Neural progenitor cell (in vitro differentiated cells): ENCODE data around the gene EREG. TPM values are rescaled to one million over a fixed set of nuclear protein-coding genes. Genes with fewer than 3 reads are reported as not detected.
"Not testable (repeated sequence)": the region's sequence is repeated elsewhere in the genome, so short reads cannot be mapped to it uniquely, and the experiment has no call there.

Experiments used
- DNase-seq: peaks from one replicate; pipeline ENCODE4 v3.0.0-alpha.2; 2016; ENCODE audit warnings: low spot score
- H2AFZ ChIP-seq: fragments of 200-600 bp; sonication (generic); replicated peaks from 2 replicates; pipeline ENCODE4 v1.6.1; 2016; ENCODE audit warnings: antibody characterized with exemption
- H3F3A ChIP-seq: fragments of 200-600 bp; sonication (generic); 2 replicates; pipeline ENCODE4 v1.6.1; 2016; ENCODE audit warnings: antibody characterized with exemption, low read depth
- H3K27ac ChIP-seq: fragments of 200-600 bp; sonication (generic); 2 replicates; pipeline ENCODE4 v1.5.1; 2016; ENCODE audit warnings: mild to moderate bottlenecking
- H3K27me3 ChIP-seq: fragments of 200-600 bp; sonication (generic); 2 replicates; pipeline ENCODE4 v1.6.1; 2016; ENCODE audit warnings: mild to moderate bottlenecking, moderate library complexity
- H3K36me3 ChIP-seq: fragments of 200-600 bp; sonication (generic); 2 replicates; pipeline ENCODE4 v1.5.1; 2016
- H3K4me1 ChIP-seq: fragments of 200-600 bp; sonication (generic); 2 replicates; pipeline ENCODE4 v1.6.1; 2016; ENCODE audit warnings: mixed run types
- H3K4me2 ChIP-seq: fragments of 200-600 bp; sonication (generic); 2 replicates; pipeline ENCODE4 v1.6.1; 2016
- H3K4me3 ChIP-seq: fragments of 200-600 bp; sonication (generic); 2 replicates; pipeline ENCODE4 v1.5.1; 2016
- H3K79me2 ChIP-seq: fragments of 200-600 bp; sonication (generic); 2 replicates; pipeline ENCODE4 v1.6.1; 2016; ENCODE audit warnings: low read depth
- H3K9ac ChIP-seq: fragments of 200-600 bp; sonication (generic); 2 replicates; pipeline ENCODE4 v1.6.1; 2016
- H3K9me3 ChIP-seq: fragments of 200-600 bp; sonication (generic); 2 replicates; pipeline ENCODE4 v1.5.1; 2016; ENCODE audit warnings: low read depth
- H4K20me1 ChIP-seq: fragments of 200-600 bp; sonication (generic); 2 replicates; pipeline ENCODE4 v1.6.1; 2016; ENCODE audit warnings: low read depth
- H3K27ac Mint-ChIP-seq: 3 replicates; pipeline ENCODE4 v1.8.0; 2021; ENCODE audit warnings: mixed read lengths
- H3K27me3 Mint-ChIP-seq: 2 replicates; pipeline ENCODE4 v1.8.0; 2022; ENCODE audit warnings: low read depth, mild to moderate bottlenecking, inconsistent platforms, moderate library complexity, mixed read lengths; ENCODE audit not compliant: insufficient read depth
- H3K36me3 Mint-ChIP-seq: 3 replicates; pipeline ENCODE4 v1.8.0; 2021; ENCODE audit warnings: mixed read lengths
- H3K4me1 Mint-ChIP-seq: 3 replicates; pipeline ENCODE4 v1.8.0; 2021; ENCODE audit warnings: mixed read lengths
- H3K4me3 Mint-ChIP-seq: 3 replicates; pipeline ENCODE4 v1.8.0; 2021; ENCODE audit warnings: mild to moderate bottlenecking, moderate library complexity, mixed read lengths
- H3K9me3 Mint-ChIP-seq: 3 replicates; pipeline ENCODE4 v1.8.0; 2020; ENCODE audit warnings: mixed read lengths
- EZH2 ChIP-seq: fragments of 200-600 bp; sonication (generic); IDR thresholded peaks from 2 replicates; pipeline ENCODE4 v1.6.1; 2017; ENCODE audit warnings: antibody characterized with exemption, mild to moderate bottlenecking, moderate library complexity
- EZH2phosphoT487 ChIP-seq: fragments of 200-600 bp; sonication (generic); IDR thresholded peaks from 2 replicates; pipeline ENCODE4 v1.6.1; 2017; ENCODE audit warnings: antibody characterized with exemption
- total RNA-seq: library from RNA; depleted of rRNA; stranded (reverse); fragments of >200 nt; gene quantifications from 2 replicates; pipeline ENCODE4 v1.2.3, GENCODE V29; 2015; ENCODE audit warnings: low replicate concordance
- TF ChIP-seq, protein P1 (sequence below): fragments of 200-600 bp; sonication (generic); IDR thresholded peaks from 2 replicates; pipeline ENCODE4 v1.5.1; 2017; ENCODE audit warnings: antibody characterized with exemption, mild to moderate bottlenecking

The EREG gene
- total RNA-seq, 1 donor from 2014 or later: not detected

DNA sequence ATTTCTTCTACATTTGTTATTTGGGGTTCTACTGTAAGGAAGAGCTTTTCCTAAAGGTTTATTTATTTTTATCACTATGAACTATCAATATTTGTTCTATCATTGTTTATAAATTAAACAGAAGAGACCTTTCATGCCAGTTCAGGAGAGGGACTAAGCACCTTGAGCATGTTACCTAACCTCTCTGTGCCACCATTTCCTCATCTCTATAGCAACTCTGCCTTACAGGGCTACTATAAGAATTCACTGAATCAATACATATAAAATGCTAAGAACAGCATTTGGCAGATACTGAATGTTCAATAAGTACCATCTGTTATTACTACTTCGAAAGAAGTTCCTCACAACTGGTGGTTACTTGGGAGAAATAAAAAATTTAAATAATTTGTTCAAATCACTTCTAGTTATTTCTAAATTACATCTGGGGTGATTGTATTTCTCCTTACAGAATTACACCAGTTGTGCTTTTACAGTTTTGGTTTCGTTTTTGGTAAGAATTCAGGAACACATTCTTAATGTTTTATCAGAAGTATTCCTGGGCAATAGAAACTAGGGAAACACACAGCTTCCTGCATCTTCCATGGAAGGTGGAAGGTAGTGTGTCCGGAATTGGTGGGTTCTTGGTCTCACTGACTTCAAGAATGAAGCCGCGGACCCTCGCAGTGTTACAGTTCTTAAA, 32.9 kb downstream of the EREG start:
- Histone ChIP-seq H3K4me1 (no peaks in the 10 kb centered on the region), H3K36me3 (no peaks in the 10 kb centered on the region), H3K27ac (no peak overlapping the region), H3K9ac (no peak overlapping the region), H3K27me3 (no peaks in the 10 kb centered on the region), H3K9me3 (no peaks in the 10 kb centered on the region), H3K79me2 (no peaks in the 10 kb centered on the region), H2AFZ (no peak overlapping the region), H3F3A (no peaks in the 10 kb centered on the region), H3K4me2 (no peak overlapping the region), H4K20me1 (no peaks in the 10 kb centered on the region), H3K4me3 (no peak overlapping the region)
- Mint-ChIP-seq H3K4me1 (peaks cover 2% of the 10 kb centered on the region), H3K4me3 (no peak overlapping the region), H3K36me3 (no peaks in the 10 kb centered on the region), H3K27ac (no peak overlapping the region), H3K27me3 (peaks cover 5% of the 10 kb centered on the region), H3K9me3 (peaks cover 3% of the 10 kb centered on the region)
- no peak for TF ChIP-seq EZH2phosphoT487
- TF ChIP-seq, protein P1, sequence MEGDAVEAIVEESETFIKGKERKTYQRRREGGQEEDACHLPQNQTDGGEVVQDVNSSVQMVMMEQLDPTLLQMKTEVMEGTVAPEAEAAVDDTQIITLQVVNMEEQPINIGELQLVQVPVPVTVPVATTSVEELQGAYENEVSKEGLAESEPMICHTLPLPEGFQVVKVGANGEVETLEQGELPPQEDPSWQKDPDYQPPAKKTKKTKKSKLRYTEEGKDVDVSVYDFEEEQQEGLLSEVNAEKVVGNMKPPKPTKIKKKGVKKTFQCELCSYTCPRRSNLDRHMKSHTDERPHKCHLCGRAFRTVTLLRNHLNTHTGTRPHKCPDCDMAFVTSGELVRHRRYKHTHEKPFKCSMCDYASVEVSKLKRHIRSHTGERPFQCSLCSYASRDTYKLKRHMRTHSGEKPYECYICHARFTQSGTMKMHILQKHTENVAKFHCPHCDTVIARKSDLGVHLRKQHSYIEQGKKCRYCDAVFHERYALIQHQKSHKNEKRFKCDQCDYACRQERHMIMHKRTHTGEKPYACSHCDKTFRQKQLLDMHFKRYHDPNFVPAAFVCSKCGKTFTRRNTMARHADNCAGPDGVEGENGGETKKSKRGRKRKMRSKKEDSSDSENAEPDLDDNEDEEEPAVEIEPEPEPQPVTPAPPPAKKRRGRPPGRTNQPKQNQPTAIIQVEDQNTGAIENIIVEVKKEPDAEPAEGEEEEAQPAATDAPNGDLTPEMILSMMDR: no peak
- no peak for TF ChIP-seq EZH2
- DNase-seq: no peak

DNA sequence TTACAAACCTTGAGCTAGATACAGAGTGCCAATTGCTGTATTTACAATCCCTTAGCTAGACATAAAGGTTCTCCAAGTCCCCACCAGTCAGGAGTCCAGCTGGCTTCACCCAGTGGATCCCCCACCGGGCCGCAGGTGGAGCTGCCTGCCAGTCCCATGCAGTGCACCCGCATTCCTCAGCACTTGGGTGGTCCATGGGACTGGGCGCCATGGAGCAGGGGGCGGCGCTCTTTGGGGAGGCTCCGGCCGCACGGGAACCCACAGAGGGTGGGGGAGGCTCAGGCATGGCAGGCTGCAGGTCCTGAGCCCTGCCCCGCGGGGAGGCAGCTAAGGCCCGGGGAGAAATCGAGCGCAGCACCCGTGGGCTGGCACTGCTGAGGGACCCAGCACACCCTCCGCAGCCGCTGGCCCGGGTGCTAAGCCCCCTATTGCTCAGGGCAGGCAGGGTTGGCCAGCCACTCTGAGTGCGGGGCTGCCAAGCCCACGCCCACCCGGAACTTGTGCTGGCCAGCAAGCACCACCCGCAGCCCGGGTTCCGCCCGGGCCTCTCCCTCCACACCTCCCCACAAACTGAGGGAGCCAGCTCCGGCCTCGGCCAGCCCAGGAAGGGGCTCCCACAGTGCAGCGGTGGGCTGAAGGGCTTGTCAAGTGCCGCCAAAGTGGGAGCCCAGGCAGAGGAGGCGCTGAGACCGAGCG, 34.1 kb downstream of the EREG start:
- H3K4me1 Mint-ChIP-seq, H3K27ac Mint-ChIP-seq, H3K27me3 ChIP-seq, H3K4me3 ChIP-seq, H3K9me3 Mint-ChIP-seq, H3K9me3 ChIP-seq, H3K27me3 Mint-ChIP-seq, H3K36me3 Mint-ChIP-seq, H3K79me2 ChIP-seq, H3K36me3 ChIP-seq, H3K4me1 ChIP-seq, H3K4me2 ChIP-seq, H3K9ac ChIP-seq, H3F3A ChIP-seq, H3K4me3 Mint-ChIP-seq, DNase-seq, H4K20me1 ChIP-seq, H3K27ac ChIP-seq, H2AFZ ChIP-seq: not testable (repeated sequence)

DNA sequence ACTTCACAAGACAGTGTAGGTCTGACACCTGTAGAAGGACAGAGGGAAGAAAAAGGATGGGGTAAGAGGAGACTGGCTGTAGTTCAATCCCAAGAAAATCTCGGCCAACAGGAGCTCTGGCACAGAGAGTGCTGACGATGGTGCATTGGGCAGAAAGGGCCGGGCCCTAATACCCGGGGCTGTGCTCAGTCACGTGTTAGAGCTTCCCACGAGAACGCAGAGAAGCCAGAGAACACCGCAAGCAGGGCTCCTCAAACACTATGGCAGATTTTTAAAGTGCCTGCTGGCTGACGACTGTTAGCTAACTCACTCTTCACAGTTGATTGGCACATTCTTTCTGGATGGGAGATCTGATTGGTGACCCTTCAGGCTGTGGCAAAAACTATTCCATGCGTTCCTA, 35.5 kb downstream of the EREG start:
- Histone ChIP-seq H4K20me1 (no peaks in the 10 kb centered on the region), H3K79me2 (no peaks in the 10 kb centered on the region), H3K27me3 (no peaks in the 10 kb centered on the region), H3K4me2 (no peak overlapping the region), H3K4me3 (no peak overlapping the region), H3K9ac (no peak overlapping the region), H3K9me3 (no peaks in the 10 kb centered on the region), H3K4me1 (no peaks in the 10 kb centered on the region), H3F3A (no peaks in the 10 kb centered on the region), H3K36me3 (no peaks in the 10 kb centered on the region), H2AFZ (peak overlapping the region; percentile 55), H3K27ac (no peak overlapping the region)
- no peak overlapping the region for H3K4me3 Mint-ChIP-seq
- no peak for TF ChIP-seq EZH2
- TF ChIP-seq, protein P1: no peak
- TF ChIP-seq EZH2phosphoT487: no peak
- no peak for DNase-seq
- H3K27ac Mint-ChIP-seq: no peak overlapping the region
- peaks cover 3% of the 10 kb centered on the region for H3K9me3 Mint-ChIP-seq
- peaks cover 2% of the 10 kb centered on the region for H3K4me1 Mint-ChIP-seq
- no peaks in the 10 kb centered on the region for H3K36me3 Mint-ChIP-seq
- H3K27me3 Mint-ChIP-seq: peaks cover 5% of the 10 kb centered on the region
